ENCODE data around the gene CDCA5.

CDCA5 gene, protein sequence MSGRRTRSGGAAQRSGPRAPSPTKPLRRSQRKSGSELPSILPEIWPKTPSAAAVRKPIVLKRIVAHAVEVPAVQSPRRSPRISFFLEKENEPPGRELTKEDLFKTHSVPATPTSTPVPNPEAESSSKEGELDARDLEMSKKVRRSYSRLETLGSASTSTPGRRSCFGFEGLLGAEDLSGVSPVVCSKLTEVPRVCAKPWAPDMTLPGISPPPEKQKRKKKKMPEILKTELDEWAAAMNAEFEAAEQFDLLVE

DNA sequence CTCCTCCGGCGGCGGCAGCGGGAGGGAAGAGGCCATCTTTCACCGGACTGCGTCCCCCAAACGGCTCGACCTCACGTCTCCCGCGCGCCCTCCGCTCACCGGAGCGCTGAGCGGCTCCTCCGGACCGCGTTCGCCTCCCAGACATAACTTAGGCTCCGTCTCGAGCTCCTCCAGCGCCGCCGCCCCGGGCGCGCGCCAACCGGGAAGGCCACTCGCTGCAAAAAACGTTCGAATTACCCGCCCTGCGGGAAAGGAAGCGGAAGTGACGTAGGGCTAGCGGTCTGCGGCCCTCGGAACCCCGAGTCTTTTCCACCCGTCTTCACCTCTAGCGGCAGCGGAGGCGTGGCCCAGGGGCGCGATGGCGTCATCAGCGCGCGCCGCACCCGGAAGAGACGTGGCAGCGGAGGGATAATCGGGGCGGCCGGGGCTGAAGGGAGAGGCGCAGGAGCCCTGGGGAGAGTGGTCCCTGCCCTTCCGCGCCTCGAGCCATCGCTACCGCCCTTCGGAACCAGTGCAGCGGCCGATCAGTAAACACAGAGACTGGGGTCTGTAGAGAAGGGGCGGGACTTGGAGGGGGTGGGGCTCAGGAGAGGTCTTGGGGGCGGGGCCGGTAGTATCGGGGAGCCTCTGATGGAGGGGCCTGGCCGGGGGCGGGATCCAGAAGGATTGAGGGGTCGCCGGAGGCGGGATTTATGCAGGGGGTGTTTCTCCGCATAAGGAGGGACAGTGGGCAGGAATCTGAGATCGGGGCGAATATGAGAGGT lies at the start of gene CDCA5, which contains the start of gene ZFPL1:
Gene CDCA5, minus strand, starts transcription at position 207 of the 764 bp plus-strand sequence. Its CDS starts 62 bp downstream, at position 145.
Gene ZFPL1, plus strand, starts transcription at position 389 of the 764 bp plus-strand sequence. CDS start 477 bp downstream, outside the sequence.
- peak; percentile 85 to 94 for DNase-seq (ENCODE audit: extremely low read depth in 1 of 2, low read depth in 1 of 2)

- no peak for DNase-seq (ENCODE audit: extremely low read depth in 1 of 2, low read depth in 1 of 2)
Measured at GRCh38 chr11:65132988-65133700, 49.3 kb upstream of the CDCA5 start.

DNA sequence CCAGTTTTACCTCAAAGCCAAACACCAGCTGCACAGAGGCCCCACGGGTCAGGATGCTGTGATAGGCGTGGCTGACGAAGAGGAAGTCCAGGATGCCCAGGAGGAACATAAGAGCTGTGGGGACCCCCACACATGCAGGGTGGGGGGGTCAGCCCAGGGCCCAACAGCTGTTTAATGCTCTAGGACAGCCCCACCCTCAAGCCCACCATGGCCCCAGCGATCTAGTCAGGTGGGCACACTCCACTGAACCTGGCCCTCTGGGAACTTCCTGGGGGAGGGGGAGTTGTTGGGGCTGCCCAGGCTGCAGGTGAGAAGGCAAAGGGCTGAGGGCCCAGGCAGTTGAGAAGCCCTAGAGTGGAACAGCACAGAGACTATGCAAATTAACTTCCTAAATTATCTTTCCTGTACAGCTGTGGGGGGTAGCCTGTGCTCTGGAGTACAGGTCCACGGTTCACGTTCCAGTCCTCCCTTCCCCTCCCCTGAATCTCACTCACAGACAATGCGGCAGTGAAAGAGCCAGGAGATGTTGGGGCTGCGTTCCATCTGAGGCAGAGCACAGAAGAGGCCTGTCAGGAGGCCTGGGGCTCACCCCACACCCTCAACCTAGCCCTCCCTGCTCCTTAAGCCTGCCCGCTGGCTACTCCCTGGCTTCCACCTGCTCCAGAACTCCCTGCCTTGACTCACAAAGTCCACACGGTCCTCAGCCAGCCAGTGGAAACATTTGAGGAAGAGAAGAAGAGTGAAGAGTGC lies 48.6 kb upstream of the CDCA5 start:
- DNase-seq (ENCODE audit: extremely low read depth in 1 of 2, low read depth in 1 of 2): no peak

- no peak for DNase-seq (ENCODE audit: extremely low read depth in 1 of 2, low read depth in 1 of 2)
Measured at GRCh38 chr11:65131895-65132237, 48.0 kb upstream of the CDCA5 start.

DNA sequence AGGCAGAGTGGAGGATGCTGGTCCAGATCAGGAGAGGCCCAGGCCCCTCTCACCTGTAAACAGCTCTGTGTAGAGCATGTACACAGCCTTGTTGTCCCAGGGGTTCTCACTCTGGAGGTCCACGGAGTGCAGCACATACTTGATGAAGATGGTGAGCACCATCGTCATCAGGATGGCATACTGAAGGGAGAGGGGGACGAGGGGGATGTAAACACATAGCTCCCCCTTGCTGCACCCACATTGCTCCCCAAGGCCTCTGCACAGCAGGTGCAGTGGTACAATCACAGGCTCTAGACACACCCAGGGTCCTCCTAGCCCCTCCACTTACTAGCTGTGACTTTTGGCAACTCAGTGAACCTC lies 47.6 kb upstream of the CDCA5 start:
- no peak for DNase-seq (ENCODE audit: extremely low read depth in 1 of 2, low read depth in 1 of 2)

DNA sequence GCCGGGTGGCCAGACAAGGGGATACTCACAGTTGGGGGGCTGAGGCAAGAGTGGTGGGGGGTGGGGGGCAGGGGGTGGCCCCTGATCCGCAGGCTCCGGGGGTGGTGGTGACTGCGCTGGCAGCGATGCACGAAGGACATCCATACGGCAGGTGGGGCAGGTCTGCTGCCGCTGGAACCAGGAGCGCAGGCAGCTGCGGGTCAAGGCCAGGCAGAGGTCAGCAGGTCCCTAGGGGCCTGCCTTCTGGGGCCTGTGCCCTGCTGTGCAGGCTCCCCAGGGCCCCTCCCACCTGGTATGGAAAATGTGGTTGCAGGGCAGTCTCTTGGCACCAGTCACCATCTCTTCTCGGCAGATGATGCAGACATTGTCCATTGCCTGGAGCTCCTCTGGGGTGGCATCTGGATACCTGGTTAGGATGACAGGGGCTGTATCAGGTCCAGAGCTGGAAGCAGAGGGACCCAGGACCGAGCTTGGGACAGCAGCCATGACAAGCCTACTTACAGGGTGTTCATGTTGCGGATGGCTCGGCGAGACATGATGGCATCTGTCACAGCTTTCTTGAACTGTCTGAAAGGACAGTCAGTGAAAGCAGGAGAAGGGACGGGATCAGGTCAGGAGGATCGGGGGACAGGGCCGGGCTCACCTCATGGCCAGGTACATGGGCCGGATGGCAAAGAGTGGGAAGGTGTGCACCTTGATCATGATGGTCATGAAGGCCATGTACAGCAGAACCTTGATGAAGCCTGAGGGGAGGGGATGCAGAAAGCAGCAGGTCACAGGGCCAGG lies 47.0 kb upstream of the CDCA5 start:
- DNase-seq (ENCODE audit: extremely low read depth in 1 of 2, low read depth in 1 of 2): no peak

DNA sequence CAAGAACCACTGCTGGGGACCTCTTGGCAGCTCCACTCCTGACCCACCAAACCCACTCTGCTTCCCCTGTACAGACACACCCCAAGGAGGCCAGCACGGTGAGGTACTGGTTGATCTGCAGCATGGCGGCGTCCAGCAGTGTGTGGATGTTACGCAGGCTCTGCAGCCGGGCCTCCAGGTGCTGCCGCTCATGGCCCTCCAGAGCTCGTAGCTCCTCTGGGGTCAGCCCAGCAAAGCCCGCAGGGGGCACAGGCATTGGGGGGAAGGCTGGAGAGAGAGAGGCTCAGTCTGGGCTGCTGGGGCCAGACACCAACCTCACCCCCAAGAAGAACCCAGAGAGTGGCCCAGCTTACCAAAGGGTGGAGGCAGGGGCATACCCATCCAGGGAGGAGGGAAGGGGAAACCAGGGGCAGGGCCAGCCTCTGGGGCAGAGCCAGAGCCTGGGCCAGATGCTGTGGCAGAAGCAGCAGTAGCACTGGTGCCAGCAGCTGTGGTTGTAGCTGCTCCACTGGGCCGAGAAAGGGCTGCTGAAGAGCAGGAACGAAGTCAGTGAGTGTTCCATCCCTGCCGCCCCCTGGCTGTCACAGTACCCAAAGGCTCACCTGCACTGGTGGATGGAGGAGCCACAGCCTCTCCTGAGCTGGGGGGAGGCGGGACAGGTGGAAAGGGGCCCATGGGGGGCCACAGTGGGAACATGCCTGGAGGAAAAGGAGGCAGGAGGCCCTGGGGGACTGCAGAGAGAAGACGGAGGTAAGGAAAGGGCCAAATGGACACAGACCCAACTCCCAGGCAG lies 46.0 kb upstream of the CDCA5 start:
- no peak for DNase-seq (ENCODE audit: extremely low read depth in 1 of 2, low read depth in 1 of 2)

DNA sequence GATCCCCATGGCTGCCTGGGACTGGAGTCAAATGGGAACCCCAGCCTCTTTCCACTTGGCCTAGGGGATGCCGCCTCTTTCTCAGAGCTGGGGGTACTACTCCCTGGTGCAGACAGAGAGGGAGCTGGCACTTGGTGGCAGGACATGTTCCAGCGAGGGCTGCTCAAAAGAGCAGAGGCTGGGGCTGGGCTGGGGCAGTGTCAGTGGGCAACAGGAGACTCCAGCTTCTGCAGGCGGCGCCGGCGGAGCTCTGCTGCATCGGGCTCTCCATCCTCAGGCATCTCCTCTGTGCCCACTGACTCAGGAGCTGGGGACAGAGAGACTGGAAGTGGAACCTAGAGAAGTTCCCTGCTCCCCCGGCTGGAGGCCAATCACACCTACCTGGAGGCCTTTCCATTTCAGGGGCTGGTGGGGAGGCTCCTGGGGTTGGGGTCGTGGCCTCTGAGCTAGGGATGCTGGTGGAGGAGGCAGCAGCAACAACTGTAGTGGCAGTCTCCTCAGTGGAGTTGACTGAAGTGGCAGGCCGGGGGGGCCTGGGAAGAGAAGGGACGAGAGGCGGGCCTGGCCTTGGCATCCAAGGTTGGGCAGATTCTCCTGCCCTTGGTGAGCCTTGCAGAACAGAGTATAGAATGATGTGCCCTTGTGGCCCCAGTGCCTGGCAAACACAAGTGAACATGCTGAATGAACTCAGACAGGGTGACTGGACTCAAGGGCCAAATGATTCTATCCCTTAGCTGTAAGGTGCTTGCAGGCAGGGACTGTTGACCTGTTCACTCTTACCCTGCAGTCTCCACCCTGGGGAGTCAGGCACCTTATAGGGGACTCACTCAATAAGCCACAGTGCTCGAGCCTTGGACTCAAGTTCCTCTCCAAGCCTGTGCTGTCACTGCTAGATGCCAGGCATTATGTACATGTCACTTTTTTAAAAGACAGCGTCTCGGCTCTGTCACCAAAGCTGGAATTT lies 44.6 kb upstream of the CDCA5 start:
- DNase-seq (ENCODE audit: extremely low read depth in 1 of 2, low read depth in 1 of 2): no peak

DNA sequence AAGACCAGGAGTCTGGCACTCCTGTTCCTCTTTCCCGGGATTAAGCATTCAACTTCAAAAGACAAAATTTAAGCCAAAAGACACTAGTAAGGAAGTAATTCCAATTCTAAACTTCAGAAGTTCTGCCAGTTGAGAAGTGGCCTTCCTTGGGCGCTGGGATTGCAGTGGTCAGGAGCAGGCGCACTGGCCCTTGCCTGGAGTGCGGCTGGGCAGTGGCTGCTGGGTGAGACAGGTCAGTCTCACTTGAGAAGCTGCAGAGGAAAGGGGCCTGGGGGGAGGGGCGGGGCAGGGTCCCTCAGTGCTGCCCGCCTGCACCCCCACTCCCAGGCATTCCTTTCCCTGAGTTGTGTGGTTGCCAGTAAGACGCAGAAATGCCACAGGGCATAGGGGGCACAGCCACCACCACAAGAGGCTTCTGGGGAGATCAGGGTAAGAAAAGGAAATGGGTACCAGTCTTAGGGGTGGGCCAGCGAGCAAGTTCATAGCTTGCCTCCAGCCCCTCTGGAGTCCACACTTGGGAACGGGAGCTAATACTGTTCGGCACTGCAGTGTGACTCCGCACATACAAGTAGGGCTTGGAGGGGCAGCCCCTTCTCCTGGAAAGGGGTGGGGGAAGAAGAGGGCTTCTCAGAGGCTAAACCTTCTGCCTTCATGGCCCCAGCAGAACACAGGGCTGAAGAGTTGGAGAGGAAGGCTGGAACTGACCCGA lies 43.8 kb upstream of the CDCA5 start:
- no peak for DNase-seq (ENCODE audit: extremely low read depth in 1 of 2, low read depth in 1 of 2)

DNA sequence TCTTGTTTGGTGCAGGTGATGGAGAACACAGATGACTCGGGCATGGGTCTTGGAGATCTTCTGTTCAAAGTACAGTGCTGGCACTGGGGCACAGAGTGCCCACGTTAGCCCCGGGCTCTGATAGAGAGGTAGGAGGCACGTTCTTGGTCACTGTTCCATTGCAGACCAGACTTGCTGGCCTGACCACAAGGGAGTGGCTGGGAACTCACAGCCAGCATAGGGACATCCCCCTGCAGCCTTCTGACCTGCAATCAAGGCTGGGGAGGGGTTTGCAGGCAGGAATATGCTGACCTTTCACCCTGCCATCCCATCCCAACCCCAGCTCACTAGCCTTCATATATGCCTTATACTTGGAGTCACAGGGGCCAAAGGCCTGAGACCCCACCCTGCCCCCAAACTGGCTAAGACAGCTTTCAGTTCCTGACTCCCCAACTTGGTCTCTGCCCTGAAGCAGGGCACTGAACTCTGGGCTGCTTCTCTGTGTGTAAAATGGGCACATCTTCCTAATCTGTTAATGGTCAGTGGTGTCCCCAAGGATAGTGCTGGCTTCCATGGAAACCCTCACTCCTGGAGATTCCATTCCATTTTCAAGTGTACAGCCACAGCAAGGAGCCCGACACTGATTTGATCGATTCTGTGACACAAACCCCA lies 42.9 kb upstream of the CDCA5 start:
- no peak for DNase-seq (ENCODE audit: extremely low read depth in 1 of 2, low read depth in 1 of 2)

DNA sequence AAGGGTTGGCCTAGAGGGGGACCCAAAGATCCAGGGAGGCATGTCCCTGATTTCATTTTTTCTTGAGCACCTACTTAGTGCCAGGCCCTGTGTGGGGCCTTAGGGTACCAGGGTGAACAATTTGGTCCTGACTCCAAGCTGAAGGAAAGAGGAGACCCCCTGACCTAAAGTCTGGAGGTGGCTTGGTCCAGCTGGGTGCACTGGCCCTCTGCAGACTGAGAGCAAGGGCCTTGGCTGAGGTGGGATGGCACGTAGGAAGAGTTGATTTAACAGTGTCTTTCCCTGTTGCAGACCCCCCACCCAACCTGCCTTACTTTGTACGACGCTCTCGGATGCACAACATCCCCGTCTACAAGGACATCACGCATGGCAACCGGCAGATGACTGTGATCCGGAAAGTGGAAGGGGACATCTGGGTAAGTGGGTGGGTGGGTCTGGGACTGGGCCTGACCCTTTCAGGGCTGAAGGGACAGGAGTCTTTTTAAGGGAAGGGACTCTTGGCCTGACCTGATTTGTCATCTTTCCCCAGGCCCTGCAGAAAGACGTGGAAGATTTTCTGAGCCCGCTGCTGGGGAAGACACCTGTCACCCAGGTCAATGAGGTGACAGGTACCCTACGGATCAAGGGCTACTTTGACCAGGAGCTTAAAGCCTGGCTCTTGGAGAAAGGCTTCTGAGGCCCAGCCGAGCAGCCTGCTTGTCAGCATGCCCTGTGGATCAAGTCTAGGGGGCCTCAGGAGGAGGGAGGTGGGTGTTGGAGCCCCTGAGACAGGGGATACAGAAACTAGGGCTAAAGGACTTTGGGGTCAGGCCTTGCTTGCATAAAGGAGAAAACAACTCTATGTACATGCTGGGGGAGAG lies 41.6 kb upstream of the CDCA5 start:
- no peak for DNase-seq (ENCODE audit: extremely low read depth in 1 of 2, low read depth in 1 of 2)

DNA sequence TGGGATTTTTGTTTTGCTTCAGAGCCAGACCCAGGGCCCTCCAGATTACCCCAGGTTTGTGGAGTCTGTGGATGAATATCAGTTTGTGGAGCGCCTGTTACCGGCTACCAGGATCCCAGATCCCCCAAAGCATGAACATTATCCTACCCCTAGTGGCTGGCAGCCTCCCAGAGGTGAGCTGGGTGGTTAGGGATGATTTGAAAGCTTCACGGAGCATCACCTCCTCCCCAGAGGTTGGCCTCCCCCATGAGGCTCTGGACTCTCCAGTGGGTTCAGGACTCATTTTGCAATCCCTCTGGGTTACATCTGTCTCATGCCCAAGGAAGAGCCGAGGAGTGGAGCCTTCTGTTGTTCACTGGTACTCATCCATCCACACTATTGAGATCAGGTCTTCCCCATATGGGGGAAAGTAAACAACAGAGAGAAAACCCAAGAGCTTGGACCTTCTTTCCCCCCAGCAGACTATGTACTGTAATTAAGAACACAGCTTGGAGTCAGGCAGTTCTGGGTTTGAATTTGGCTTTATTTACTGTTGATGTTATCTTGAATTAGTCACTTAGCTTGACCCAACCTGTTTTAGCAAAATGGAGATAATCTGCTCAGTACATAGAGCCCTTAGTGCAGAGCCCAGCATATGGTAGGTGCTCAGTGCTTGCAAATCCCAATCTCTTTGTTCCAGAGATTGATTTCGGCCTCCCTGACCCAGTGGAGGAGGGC lies 40.8 kb upstream of the CDCA5 start:
- DNase-seq (ENCODE audit: extremely low read depth in 1 of 2, low read depth in 1 of 2): no peak

DNA sequence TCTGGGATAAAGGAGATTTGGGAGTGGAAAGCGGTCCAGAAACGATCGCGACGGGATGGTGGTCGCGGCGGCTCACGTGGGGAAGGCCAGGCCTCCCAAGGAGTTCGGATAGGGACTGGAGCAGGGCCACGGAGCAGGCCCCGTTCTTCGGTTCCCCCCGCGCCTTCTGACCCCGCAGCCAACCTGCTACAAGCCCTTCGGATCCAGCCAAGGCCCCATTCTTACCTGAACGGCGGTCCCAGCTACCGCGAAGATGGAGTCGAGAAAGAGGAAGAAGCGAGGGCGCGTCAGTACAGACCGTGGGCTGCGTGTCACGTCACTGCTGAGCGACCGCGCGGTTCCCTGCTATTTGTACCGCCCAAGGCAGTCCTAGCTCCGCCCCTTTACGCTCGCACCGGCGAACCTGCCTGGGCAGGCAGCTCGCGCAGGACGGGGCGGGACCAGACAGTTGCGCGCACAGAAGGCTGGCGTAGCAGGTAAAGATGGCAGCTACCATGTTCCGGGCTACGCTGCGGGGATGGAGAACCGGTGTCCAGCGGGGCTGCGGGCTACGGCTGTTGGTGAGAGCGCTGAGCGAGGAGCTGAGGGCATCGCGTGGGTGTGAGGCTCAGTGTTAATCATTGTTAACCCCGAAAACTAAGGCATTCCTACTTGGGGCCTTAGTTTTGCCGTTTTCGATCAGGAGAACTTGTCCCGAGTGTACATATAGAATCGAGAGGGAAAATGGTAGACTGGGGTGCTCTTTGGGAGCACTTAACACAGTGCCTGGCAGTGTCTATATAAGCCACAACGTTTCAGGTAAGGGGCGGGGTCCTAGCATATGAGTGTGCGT lies 38.2 kb upstream of the CDCA5 start, which contains the start of the genes FAU and MRPL49:
Gene FAU, minus strand, starts transcription at position 270 of the 832 bp plus-strand sequence. CDS start 321 bp downstream, outside the sequence.
Gene MRPL49, plus strand, starts transcription at position 457 of the 832 bp plus-strand sequence. Its CDS starts 26 bp downstream, at position 483.
- DNase-seq (ENCODE audit: extremely low read depth in 1 of 2, low read depth in 1 of 2): peak; percentile 95 to 97

DNA sequence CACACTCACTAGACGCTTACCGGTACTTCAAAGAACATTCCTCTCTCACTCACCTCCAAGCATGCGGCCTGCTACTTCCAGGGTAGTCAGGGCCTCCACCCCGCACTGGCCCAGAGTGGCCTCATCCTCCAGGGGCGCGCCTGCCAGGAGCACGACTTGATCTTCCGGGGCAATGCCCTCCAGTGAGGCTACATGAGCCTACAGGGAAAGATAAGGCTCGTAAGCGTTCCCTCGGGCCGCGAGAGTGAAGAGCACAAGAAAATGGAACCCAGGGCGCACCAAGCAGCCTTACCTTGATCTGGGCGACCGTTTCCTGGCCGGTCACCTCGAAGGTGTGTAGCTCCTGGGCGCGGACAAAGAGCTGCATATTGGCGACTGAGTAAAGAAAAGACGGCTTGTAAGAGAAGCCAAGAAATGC lies 37.6 kb upstream of the CDCA5 start:
- no peak for DNase-seq (ENCODE audit: extremely low read depth in 1 of 2, low read depth in 1 of 2)

DNA sequence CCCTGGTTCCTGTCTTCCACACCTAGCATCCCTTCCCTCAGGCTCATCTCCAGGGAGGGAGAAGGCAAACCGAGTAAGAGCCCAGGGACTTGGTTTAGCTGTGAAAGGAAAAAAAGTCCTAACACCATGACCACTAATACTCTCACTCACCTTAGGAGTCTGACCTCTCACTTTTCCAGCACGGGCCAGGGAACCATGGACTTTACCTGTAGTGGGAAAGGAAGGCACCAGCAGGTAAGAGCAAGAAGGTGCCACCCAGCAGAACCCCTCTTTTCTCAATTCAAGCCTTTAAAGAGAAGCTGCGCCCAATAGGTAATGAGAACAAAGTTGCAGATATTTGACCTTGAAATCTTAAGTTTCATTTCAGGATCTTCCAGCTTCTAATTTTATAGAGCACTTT lies 37.0 kb upstream of the CDCA5 start:
- DNase-seq (ENCODE audit: extremely low read depth in 1 of 2, low read depth in 1 of 2): no peak

Data from activated CD8-positive, alpha-beta memory T cell treated with anti-CD3 and anti-CD28 coated beads for 1 hour (primary cell).